ENCODE results near the gene ANKRD11. TPM values are rescaled to one million over a fixed set of nuclear protein-coding genes. Genes with fewer than 3 reads are reported as not detected.
A peak's percentile ranks its signal among the peaks of the same experiment; 100 is the strongest.

ANKRD11 gene
- total RNA-seq, 2 donors from 2014 or later, result 204 to 215 TPM

DNA sequence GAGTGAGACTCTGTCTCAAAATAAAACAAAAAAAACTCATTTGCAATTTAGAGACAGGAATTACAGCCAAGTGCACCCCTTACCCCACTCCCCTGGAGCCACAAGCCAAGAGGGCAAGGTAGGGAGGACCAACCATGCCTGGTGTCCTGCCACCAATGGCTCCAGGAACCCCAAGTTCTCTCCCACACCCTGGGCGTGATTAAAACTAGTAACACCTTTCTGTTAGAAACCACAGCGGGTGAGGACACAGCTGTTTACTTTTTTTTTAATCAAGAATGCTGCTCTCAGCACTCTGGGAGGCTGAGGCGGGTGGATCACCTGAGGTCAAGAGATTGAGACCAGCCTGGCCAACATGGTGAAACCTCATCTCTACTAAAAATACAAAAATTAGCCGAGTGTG, 38.1 kb downstream of the ANKRD11 start:
- Mint-ChIP-seq H3K27ac (no peak overlapping the region), H3K4me3 (no peak overlapping the region), H3K4me1 (ENCODE audit: low read depth) (peaks cover 86% of the 10 kb centered on the region), H3K9me3 (no peaks in the 10 kb centered on the region), H3K27me3 (ENCODE audit: low read depth) (no peaks in the 10 kb centered on the region), H3K36me3 (ENCODE audit: insufficient read depth in 2 of 2) (peaks cover 3 to 8% of the 10 kb centered on the region in 2 donors)
- peak in 1 of 2 donors; percentile 20 for ATAC-seq (replicated peaks in 1 of 2)
- no peak for DNase-seq

DNA sequence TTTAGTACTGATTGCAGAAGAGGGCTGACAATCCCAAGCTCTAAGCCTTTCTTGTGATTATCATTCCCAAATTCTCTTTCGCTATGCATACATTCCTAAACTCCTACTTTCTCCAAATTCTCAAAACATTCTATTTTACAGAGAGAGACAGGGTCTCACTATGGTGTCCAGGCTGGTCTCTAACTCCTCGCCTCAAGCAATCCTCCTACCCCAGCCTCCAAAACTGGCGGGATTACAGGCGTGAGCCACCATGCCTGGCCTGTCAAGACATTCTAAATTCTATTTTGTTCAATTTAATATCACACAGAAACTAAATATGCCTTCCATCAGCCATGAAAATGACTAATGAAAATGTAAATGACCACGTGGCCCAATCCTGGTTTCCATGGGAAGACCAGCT, 39.8 kb downstream of the ANKRD11 start:
- Mint-ChIP-seq H3K27ac (no peak overlapping the region), H3K4me1 (ENCODE audit: low read depth) (peaks cover 89% of the 10 kb centered on the region)

DNA sequence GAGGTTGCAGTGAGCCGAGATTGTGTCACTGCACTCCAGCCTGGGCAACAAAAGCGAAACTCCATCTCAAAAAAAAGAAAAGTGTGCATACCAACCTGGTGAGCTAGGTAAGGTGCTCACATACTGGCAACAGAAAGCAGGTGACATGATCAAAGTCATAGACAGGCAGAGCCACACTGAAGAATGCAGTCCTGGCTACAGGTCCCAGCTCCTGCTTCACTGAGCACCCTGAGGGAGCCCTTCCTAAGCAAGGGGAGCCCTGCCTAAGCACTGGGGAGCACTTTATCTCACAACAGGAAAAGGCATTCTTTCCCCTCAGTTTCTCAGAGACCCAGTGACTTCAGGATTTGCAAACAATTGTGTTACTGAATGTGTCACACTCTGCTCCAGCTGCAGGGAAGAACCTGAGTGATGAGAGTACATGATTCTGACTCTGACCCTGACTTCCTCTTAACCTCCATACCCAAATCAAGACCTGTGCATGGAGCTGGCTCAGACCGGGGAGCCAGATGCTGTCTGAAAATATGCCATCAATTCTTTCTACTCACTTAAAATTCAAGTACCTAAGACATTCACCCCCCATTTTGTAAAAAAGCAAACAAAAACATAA, 40.5 kb downstream of the ANKRD11 start:
- H3K4me1 Mint-ChIP-seq (ENCODE audit: low read depth), result peaks cover 91% of the 10 kb centered on the region
- H3K27me3 Mint-ChIP-seq (ENCODE audit: low read depth), result no peaks in the 10 kb centered on the region
- H3K36me3 Mint-ChIP-seq (ENCODE audit: insufficient read depth in 2 of 2), result peaks cover 0 to 2% of the 10 kb centered on the region in 2 donors
- ATAC-seq (replicated peaks in 1 of 2) (peak in 1 of 2 donors; percentile 35), DNase-seq (no peak)
- no peak overlapping the region for H3K4me3 Mint-ChIP-seq
- H3K9me3 Mint-ChIP-seq, result no peaks in the 10 kb centered on the region
- no peak overlapping the region for H3K27ac Mint-ChIP-seq

More for the DNA sequence above, 39.8 kb downstream of the ANKRD11 start:
- Mint-ChIP-seq H3K4me3 (peak overlapping the region in 1 of 2 donors; percentile 7), H3K27me3 (ENCODE audit: low read depth) (no peaks in the 10 kb centered on the region), H3K9me3 (no peaks in the 10 kb centered on the region), H3K36me3 (ENCODE audit: insufficient read depth in 2 of 2) (peaks cover 0 to 2% of the 10 kb centered on the region in 2 donors)
- no peak for DNase-seq
- no peak for ATAC-seq (replicated peaks in 1 of 2)

DNA sequence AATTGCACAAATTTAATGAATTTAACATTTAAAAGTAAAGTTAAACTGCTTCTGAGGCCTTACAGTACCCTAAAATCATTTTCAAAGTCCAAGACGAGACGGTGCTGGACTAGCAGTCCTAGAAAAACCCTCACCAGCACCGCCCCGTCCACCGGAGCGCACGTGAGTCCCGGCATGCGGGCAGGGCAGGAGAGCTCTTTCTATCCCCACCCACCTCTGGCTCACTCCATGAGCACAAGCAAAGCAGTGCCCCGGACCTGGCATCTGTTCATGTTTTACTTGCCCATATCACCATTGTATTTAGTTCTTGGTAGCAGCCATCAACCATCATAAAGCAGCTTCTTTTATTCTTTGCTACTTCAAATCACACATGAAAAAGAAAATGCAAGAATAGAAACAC, 41.7 kb downstream of the ANKRD11 start:
- Mint-ChIP-seq H3K36me3 (ENCODE audit: insufficient read depth in 2 of 2) (peaks cover 0 to 2% of the 10 kb centered on the region in 2 donors), H3K27ac (no peak overlapping the region), H3K4me3 (no peak overlapping the region), H3K27me3 (ENCODE audit: low read depth) (no peaks in the 10 kb centered on the region), H3K9me3 (no peaks in the 10 kb centered on the region), H3K4me1 (ENCODE audit: low read depth) (peaks cover 96% of the 10 kb centered on the region)
- no peak for DNase-seq
- ATAC-seq (replicated peaks in 1 of 2), result no peak

DNA sequence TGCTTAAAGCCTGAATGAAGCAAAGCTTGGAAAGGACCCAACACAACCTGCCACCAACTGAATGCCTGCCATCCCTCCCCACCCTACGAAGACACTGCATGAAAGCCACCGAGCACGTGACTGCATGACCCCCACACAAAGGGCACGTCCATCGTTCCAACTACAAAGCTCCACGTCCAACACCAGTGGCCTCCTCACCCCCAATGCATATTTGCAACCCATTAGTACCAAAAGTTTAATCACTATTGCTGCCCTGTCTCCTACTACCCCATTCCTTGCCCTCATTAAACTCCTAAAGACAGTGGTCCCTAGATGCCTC, 43.4 kb downstream of the ANKRD11 start:
- H3K4me1 Mint-ChIP-seq (ENCODE audit: low read depth), result peaks cover 96% of the 10 kb centered on the region
- H3K27me3 Mint-ChIP-seq (ENCODE audit: low read depth), result no peaks in the 10 kb centered on the region
- H3K9me3 Mint-ChIP-seq, result no peaks in the 10 kb centered on the region
- no peak for DNase-seq
- H3K36me3 Mint-ChIP-seq (ENCODE audit: insufficient read depth in 2 of 2), result peaks cover 0 to 2% of the 10 kb centered on the region in 2 donors
- H3K27ac Mint-ChIP-seq, result peak overlapping the region; percentile 21
- ATAC-seq (replicated peaks in 1 of 2), result no peak
- peak overlapping the region; percentile 64 to 67 for H3K4me3 Mint-ChIP-seq

DNA sequence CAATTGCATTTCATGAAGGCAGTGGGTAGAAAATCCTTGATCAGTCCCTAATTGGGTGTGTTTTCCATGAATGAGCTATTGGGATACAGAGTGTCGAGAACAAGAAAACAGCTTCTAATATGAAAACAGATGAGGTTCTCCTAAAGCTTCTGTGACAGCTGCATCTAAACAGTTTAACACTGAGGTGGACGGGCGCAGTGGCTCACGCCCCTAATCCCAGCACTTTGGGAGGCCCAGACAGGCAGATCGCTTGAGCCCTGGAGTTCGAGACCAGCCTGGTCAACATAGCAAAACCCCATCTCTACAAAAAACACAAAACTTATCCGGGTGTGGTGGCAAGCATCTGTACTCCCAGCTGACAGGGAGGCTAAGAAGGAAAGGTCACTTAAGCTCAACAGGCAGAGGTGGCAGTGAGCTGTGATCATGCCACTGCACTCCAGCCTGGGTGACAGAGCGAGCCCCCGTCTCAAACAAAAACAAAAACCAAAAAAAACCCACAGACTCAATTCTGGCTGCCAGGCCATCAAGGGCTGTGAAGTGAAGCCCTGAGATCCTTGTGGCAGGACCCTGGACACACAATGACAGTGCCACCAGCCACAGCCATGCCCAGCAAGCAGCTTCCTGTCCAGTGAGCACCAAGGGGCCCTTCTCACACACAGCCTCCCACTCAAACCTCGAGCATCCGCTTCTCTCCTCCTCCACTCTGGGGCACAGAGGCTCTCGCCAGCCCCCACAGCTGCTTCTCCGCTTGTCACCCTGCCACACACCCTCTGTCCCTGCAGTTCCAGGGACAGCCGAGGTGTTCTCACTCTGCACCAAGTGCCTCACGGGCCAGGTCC, 44.0 kb downstream of the ANKRD11 start:
- DNase-seq (peak; percentile 29 to 59), ATAC-seq (replicated peaks in 1 of 2) (peak; percentile 71 to 73)
- Mint-ChIP-seq H3K4me1 (ENCODE audit: low read depth) (peaks cover 98% of the 10 kb centered on the region), H3K27me3 (ENCODE audit: low read depth) (no peaks in the 10 kb centered on the region), H3K36me3 (ENCODE audit: insufficient read depth in 2 of 2) (peaks cover 0 to 3% of the 10 kb centered on the region in 2 donors), H3K4me3 (peak overlapping the region; percentile 64 to 67), H3K27ac (peak overlapping the region; percentile 84), H3K9me3 (no peaks in the 10 kb centered on the region)

DNA sequence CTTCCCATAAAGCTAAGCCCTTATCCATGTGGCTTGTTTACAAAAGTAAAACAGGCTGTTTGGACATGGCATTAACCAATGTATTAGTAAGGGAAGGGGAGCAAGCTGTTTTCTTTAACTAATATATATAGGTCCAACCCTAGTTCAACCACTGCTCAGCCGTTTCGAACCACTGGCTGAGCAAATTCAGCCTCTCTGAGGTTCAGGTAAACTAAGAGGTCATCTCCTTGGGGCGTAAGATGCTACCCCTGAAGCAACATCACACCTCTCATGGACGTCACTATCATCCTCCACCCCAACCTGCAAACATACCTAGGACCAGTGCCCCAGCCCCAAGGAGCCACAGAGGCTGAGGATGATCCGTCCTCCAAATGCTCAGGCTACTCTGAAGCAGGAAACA, 45.2 kb downstream of the ANKRD11 start:
- DNase-seq (no peak), ATAC-seq (replicated peaks in 1 of 2) (no peak)
- H3K4me1 Mint-ChIP-seq (ENCODE audit: low read depth), result peaks cover 98% of the 10 kb centered on the region
- peak overlapping the region in 1 of 2 donors; percentile 31 for H3K4me3 Mint-ChIP-seq
- H3K27ac Mint-ChIP-seq, result peak overlapping the region; percentile 17
- H3K36me3 Mint-ChIP-seq (ENCODE audit: insufficient read depth in 2 of 2), result peaks cover 4 to 5% of the 10 kb centered on the region in 2 donors
- H3K27me3 Mint-ChIP-seq (ENCODE audit: low read depth), result no peaks in the 10 kb centered on the region
- no peaks in the 10 kb centered on the region for H3K9me3 Mint-ChIP-seq

DNA sequence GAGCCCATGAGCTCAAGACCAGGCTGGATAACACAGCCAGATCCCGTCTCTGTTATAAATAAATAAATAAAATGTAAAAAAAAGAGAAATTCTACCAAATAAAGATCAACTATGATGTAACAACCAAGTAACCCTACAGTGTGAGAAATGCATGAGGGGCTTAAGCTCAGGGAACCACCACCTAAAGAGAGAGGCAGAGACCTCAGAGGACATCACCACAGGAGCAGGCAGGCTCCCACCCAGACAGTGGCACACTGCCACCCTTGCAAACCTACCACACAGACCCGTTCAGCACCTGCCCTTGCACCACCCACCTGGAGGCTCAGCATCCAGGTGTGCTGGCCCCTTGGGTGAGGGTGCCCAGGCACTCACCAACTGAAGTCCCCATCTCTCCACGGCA, 45.6 kb downstream of the ANKRD11 start:
- peaks cover 98% of the 10 kb centered on the region for H3K4me1 Mint-ChIP-seq (ENCODE audit: low read depth)

DNA sequence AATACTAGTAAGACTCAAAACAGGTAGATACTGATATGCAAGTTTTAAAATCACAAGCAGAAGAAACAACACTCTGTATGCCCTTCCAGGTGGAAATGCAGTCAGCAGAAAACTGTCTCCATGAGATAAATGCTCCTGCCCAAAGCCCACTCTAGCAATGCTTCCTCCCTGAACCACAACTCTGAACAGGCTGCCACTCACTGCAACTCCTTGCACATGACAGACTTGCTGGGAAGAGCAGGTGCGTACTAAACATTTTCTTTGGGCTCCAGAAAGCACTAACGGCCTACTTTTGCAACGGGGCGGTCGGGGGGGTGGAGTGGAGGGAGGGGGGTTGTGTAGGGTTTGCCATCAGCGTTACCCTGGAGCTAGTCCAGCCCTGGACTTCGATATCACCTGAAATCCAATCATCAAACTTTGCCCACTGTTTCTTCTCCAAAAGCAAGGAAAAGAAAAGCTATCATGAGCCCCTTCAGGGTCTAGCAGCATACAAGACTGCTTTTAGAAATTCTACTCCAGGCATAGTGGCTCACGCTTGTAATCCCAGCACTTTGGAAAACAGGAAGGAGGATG, 46.1 kb downstream of the ANKRD11 start:
- Mint-ChIP-seq H3K9me3 (no peaks in the 10 kb centered on the region), H3K4me1 (ENCODE audit: low read depth) (peaks cover 99% of the 10 kb centered on the region), H3K4me3 (peak overlapping the region; percentile 19 to 36), H3K27ac (no peak overlapping the region), H3K27me3 (ENCODE audit: low read depth) (no peaks in the 10 kb centered on the region), H3K36me3 (ENCODE audit: insufficient read depth in 2 of 2) (peaks cover 4 to 9% of the 10 kb centered on the region in 2 donors)
- ATAC-seq (replicated peaks in 1 of 2), result no peak
- no peak for DNase-seq

More for the DNA sequence above, 45.6 kb downstream of the ANKRD11 start:
- no peaks in the 10 kb centered on the region for H3K9me3 Mint-ChIP-seq
- H3K4me3 Mint-ChIP-seq, result peak overlapping the region in 1 of 2 donors; percentile 31
- ATAC-seq (replicated peaks in 1 of 2) (no peak), DNase-seq (no peak)
- peaks cover 4 to 9% of the 10 kb centered on the region in 2 donors for H3K36me3 Mint-ChIP-seq (ENCODE audit: insufficient read depth in 2 of 2)
- no peaks in the 10 kb centered on the region for H3K27me3 Mint-ChIP-seq (ENCODE audit: low read depth)
- H3K27ac Mint-ChIP-seq, result peak overlapping the region; percentile 17

DNA sequence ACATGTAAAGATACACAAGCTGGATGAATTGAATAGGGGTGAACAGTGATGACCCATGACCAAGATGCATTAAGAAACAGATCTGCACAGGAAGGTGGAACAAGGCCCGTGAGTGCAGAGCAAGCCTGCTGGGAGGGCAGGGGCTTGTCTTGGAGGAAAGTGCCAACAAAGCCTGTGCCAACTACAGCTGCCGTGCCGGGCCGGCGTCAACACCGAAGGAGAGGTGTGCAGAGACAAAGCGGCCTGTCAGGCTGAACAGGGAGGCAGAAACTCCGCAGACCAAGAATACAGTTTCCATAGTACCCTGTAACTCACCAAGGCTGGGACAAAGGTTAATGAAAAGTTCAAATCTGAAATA, 46.7 kb downstream of the ANKRD11 start:
- no peaks in the 10 kb centered on the region for H3K27me3 Mint-ChIP-seq (ENCODE audit: low read depth)
- peaks cover 4 to 9% of the 10 kb centered on the region in 2 donors for H3K36me3 Mint-ChIP-seq (ENCODE audit: insufficient read depth in 2 of 2)
- no peak for ATAC-seq (replicated peaks in 1 of 2)
- H3K4me1 Mint-ChIP-seq (ENCODE audit: low read depth), result peaks cover 99% of the 10 kb centered on the region
- peak overlapping the region; percentile 36 to 47 for H3K4me3 Mint-ChIP-seq
- DNase-seq, result no peak
- H3K27ac Mint-ChIP-seq, result no peak overlapping the region
- no peaks in the 10 kb centered on the region for H3K9me3 Mint-ChIP-seq

DNA sequence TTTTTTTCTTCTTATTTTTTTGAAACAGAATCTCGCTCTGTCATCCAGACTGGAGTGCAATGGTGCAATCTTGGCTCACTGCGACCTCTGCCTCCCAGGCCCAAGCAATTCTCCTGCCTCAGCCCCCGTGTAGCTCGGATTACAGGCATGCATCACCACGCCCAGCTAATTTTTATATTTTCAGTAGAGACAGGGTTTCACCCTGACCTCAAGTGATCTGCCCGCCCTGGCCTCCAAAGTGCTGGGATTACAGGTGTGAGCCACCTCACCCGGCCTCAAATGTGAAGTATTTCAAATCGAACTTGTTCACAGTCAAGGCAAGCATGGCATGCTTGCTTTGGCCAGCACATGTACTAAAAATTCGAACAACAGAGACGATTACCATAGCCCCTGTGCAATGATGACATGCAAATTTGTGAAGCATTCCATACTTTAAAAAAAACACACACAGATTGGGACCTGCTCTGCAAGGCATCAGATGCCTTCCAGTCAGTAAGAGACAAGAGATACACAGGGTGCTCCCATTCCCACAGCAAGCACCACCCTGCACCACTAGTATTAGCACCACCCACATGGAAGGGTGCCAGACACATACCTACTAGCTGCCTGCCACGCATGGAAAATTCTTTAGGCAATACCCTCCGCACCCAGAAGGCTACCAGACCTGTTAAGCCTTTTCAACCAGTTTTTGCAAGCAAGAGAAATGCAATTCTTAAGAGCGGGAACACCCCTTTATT, 47.2 kb downstream of the ANKRD11 start:
- Mint-ChIP-seq H3K4me1 (ENCODE audit: low read depth) (peaks cover 99% of the 10 kb centered on the region), H3K27ac (peak overlapping the region; percentile 44), H3K36me3 (ENCODE audit: insufficient read depth in 2 of 2) (peaks cover 4 to 9% of the 10 kb centered on the region in 2 donors), H3K4me3 (peak overlapping the region; percentile 36 to 47), H3K27me3 (ENCODE audit: low read depth) (no peaks in the 10 kb centered on the region), H3K9me3 (no peaks in the 10 kb centered on the region)
- DNase-seq (no peak), ATAC-seq (replicated peaks in 1 of 2) (no peak)

DNA sequence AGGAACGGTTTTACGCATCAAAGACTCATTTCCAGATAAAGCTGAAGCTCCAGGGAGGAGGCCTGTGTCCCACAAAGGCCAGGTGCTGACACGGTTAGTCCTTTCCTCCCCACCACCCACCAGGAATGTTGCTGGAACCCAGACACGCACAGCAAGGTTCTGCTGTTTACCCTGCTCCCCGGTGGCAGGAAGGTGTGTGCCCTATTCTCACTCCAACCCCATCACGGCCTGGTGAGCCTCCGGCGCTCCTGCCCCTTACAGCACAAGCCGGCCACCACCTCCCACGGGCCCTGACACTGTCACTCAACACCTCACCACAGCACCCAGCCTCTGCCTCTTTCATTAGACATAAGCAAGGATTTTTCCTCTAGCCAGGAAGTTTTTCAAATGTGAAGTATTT, 47.8 kb downstream of the ANKRD11 start:
- Mint-ChIP-seq H3K9me3 (no peaks in the 10 kb centered on the region), H3K4me1 (ENCODE audit: low read depth) (peaks cover 99% of the 10 kb centered on the region), H3K36me3 (ENCODE audit: insufficient read depth in 2 of 2) (peaks cover 4 to 12% of the 10 kb centered on the region in 2 donors), H3K27me3 (ENCODE audit: low read depth) (no peaks in the 10 kb centered on the region), H3K4me3 (peak overlapping the region; percentile 36 to 47), H3K27ac (peak overlapping the region; percentile 44)
- no peak for DNase-seq
- no peak for ATAC-seq (replicated peaks in 1 of 2)

DNA sequence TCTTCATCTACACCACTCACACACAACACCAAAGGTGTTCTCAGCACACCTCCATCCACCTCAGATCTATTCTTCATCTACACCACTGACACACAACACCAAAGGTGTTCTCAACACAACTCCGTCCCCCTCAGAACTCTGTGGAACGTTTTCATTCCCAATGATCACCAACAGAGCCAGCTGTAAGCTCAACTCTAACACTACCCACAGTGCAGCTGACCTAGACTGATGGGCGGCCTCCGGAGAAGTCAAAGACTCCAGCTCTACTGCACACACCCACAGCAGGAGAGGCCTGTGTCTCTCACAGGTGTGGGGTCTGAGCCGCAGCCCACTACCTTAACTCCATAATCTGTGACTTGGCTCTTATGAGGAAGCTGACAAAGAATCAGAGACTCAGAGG, 50.7 kb downstream of the ANKRD11 start:
- H3K27me3 Mint-ChIP-seq (ENCODE audit: low read depth), result no peaks in the 10 kb centered on the region
- ATAC-seq (replicated peaks in 1 of 2) (no peak), DNase-seq (no peak)
- peaks cover 97% of the 10 kb centered on the region for H3K4me1 Mint-ChIP-seq (ENCODE audit: low read depth)
- H3K9me3 Mint-ChIP-seq, result peaks cover 0 to 3% of the 10 kb centered on the region in 2 donors
- no peak overlapping the region for H3K27ac Mint-ChIP-seq
- peak overlapping the region; percentile 61 to 66 for H3K4me3 Mint-ChIP-seq
- peaks cover 12 to 23% of the 10 kb centered on the region in 2 donors for H3K36me3 Mint-ChIP-seq (ENCODE audit: insufficient read depth in 2 of 2)
